Measurements from ENCODE around the gene GRIN3B. TPM values are rescaled to one million over a fixed set of nuclear protein-coding genes. Genes with fewer than 3 reads are reported as not detected.
"Not testable (repeated sequence)": the region's sequence is repeated elsewhere in the genome, so short reads cannot be mapped to it uniquely, and the experiment has no call there.

Gene GRIN3B
- total RNA-seq, 4 donors from 2014 or later: 0.24 TPM; not detected in 3

- DNase-seq (ENCODE audit: low spot score): no peak
- ATAC-seq (ENCODE audit: low FRiP score): no peak
- TF ChIP-seq CTCF (IDR thresholded peaks at IDR 0.05): no peak
These were observed 17.7 kb downstream of the GRIN3B start for GRCh38 chr19:1017906-1018305.

- TF ChIP-seq CTCF (IDR thresholded peaks at IDR 0.05): no peak
- ATAC-seq (ENCODE audit: low FRiP score) (no peak), DNase-seq (ENCODE audit: low spot score) (no peak)
These were observed 18.2 kb downstream of the GRIN3B start for GRCh38 chr19:1018393-1018792.

GRCh38 chr19:1018932-1019615 is 18.9 kb downstream of the GRIN3B start:
- TF ChIP-seq CTCF (IDR thresholded peaks at IDR 0.05): no peak
- DNase-seq (ENCODE audit: low spot score) (no peak), ATAC-seq (ENCODE audit: low FRiP score) (no peak)

GRCh38 chr19:1019616-1019961 is 19.4 kb downstream of the GRIN3B start:
- no peak for TF ChIP-seq CTCF (IDR thresholded peaks at IDR 0.05)
- ATAC-seq (ENCODE audit: low FRiP score) (no peak), DNase-seq (ENCODE audit: low spot score) (no peak)

- no peak for TF ChIP-seq CTCF (IDR thresholded peaks at IDR 0.05)
- no peak for DNase-seq (ENCODE audit: low spot score)
- ATAC-seq (ENCODE audit: low FRiP score): no peak
These were observed 20.0 kb downstream of the GRIN3B start for GRCh38 chr19:1019980-1020867.

- no peak for TF ChIP-seq CTCF (IDR thresholded peaks at IDR 0.05)
- peak; percentile 93 for DNase-seq (ENCODE audit: low spot score)
- peak; percentile 90 for ATAC-seq (ENCODE audit: low FRiP score)
These were observed 20.7 kb downstream of the GRIN3B start, which contains the start of gene TMEM259 for GRCh38 chr19:1020868-1021425. Gene TMEM259, minus strand, starts transcription at chr19:1021123. Its CDS starts 127 bp downstream, at chr19:1020996.

- not testable (repeated sequence) for ATAC-seq (ENCODE audit: low FRiP score); DNase-seq (ENCODE audit: low spot score)
These were observed 23.6 kb downstream of the GRIN3B start for GRCh38 chr19:1023883-1024188.

- not testable (repeated sequence) for DNase-seq (ENCODE audit: low spot score); ATAC-seq (ENCODE audit: low FRiP score)
These were observed 24.9 kb downstream of the GRIN3B start for GRCh38 chr19:1025080-1025479.
